ENCODE results near the gene GIPC2. TPM values are rescaled to one million over a fixed set of nuclear protein-coding genes. Genes with fewer than 3 reads are reported as not detected.
"Not testable (repeated sequence)": the region's sequence is repeated elsewhere in the genome, so short reads cannot be mapped to it uniquely, and the experiment has no call there.

Gene GIPC2
- total RNA-seq, 1 donor from 2014 or later = 9.0 TPM

DNA sequence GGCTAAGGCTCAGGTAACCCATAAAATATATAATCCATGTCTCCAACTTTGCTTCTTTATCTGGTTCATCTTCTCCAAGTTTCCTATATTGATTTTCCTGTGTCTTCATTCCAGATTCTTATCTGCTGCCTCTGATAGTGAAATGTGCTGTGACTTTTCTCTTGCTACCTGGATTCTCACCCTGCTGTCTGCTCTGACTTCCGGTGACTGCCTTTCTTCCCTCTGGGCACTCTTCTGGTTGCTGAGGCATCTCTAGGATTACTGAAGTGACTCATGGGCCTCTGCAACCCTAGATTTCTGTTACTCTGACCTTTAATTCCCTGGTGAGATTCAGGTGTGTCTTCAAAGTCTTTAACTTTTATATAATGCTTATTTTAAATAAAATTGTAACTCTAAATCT, 46.9 kb downstream of the GIPC2 start:
- ATAC-seq (no peak), DNase-seq (ENCODE audit: low spot score) (no peak)

GRCh38 chr1:78093560-78093959, 47.8 kb downstream of the GIPC2 start:
- ATAC-seq = no peak
- DNase-seq (ENCODE audit: low spot score) = no peak

DNA sequence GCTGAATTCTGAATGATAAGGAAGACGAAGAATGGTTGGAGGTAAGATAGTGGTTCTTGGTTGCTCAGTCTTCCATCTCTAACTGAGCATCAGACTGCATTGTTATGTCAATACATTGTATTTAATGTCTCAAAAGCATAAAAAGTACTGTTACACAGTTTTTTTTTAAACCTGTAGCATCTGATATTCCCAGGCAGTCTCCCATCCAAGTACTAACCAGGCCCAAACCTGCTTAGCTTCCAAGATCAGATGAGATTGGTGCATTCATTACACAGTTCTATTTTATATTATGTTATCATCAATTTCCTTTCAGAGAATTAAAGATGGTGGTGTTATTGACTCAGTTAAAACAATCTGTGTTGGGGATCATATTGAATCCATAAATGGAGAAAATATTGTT, 48.9 kb downstream of the GIPC2 start:
- no peak for ATAC-seq

GRCh38 chr1:78095593-78095992, 49.8 kb downstream of the GIPC2 start:
- no peak for ATAC-seq
- DNase-seq (ENCODE audit: low spot score) = no peak

More for the DNA sequence above, 48.9 kb downstream of the GIPC2 start:
- no peak for DNase-seq (ENCODE audit: low spot score)

DNA sequence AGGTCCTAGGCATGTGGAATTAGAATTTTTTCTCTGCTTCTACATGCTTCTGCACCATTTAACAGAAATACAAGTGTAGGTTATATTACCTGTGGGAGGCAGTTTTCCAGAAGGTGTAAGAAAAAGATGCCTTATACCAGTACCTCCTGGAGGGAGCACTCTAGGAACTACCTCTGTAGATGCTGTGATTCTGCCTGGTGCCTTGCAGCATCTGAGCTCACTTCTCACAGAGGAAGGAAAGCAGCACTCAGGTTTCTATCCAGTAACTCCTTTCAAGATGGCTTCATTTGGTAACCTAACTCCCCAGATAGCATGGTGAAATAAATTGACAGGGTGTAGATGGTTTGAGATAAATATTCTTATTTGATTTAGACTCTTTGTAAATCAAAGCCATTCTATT, 50.3 kb downstream of the GIPC2 start:
- no peak for DNase-seq (ENCODE audit: low spot score)
- ATAC-seq = no peak

- DNase-seq (ENCODE audit: low spot score) = no peak
- peak; percentile 46 for ATAC-seq
These were observed 51.2 kb downstream of the GIPC2 start for GRCh38 chr1:78096976-78097375.

DNA sequence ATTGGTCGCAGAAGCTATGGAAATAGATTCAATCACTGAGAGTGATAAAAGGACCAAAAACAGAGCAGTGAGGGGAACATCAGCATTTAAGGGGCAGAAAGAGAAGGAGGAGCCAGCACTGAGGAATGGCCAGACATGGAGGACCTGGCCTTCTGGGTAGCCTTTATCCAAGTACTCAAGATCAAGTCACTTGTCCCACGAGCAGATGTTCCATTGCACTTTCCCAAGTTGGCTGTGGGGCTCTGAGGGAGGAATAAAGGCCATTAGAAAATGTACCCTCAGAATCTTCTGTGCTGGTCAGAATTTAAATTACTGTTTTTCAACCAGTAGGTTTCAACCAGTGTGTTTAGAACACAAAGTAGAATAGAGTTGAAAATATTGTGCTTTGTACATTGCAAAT, 55.3 kb downstream of the GIPC2 start:
- ATAC-seq = no peak

GRCh38 chr1:78101514-78101913, 55.7 kb downstream of the GIPC2 start:
- DNase-seq (ENCODE audit: low spot score) (no peak), ATAC-seq (peak; percentile 87)

More for the DNA sequence above, 55.3 kb downstream of the GIPC2 start:
- no peak for DNase-seq (ENCODE audit: low spot score)

- DNase-seq (ENCODE audit: low spot score) = no peak
- no peak for ATAC-seq
These were observed 56.3 kb downstream of the GIPC2 start for GRCh38 chr1:78102082-78102481.

DNA sequence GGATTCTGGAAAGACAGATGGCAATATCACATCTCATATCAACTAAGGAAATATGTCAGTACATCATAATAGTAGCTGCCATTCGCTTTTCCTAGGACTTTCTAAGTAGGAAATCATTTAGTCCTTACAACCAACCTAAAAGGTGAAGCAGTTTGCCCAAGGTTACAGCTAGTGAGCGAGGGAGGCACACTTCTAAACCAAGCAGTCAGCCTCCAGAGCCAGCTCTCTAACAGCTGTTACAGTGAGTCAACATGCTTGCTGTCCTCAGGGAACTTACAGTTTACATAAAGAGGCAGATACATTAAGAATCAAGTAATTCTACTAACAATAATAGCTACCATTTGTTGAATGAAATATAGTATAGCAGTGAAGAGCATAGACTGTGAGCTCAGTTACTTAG, 57.1 kb downstream of the GIPC2 start:
- no peak for ATAC-seq
- DNase-seq (ENCODE audit: low spot score) = no peak

GRCh38 chr1:78104322-78104721, 58.6 kb downstream of the GIPC2 start:
- no peak for DNase-seq (ENCODE audit: low spot score)

GRCh38 chr1:78109659-78110058, 63.9 kb downstream of the GIPC2 start:
- not testable (repeated sequence) for ATAC-seq; DNase-seq (ENCODE audit: low spot score)

More at GRCh38 chr1:78104322-78104721, 58.6 kb downstream of the GIPC2 start:
- ATAC-seq = no peak

GRCh38 chr1:78113156-78113916, 67.6 kb downstream of the GIPC2 start:
- DNase-seq (ENCODE audit: low spot score) (no peak), ATAC-seq (no peak)

- ATAC-seq (peak; percentile 98), DNase-seq (ENCODE audit: low spot score) (peak; percentile 52)
These were observed 68.5 kb downstream of the GIPC2 start for GRCh38 chr1:78114034-78114956.

GRCh38 chr1:78120485-78120884, 74.7 kb downstream of the GIPC2 start:
- DNase-seq (ENCODE audit: low spot score); ATAC-seq: not testable (repeated sequence)

GRCh38 chr1:78121710-78122109, 75.9 kb downstream of the GIPC2 start:
- no peak for ATAC-seq

DNA sequence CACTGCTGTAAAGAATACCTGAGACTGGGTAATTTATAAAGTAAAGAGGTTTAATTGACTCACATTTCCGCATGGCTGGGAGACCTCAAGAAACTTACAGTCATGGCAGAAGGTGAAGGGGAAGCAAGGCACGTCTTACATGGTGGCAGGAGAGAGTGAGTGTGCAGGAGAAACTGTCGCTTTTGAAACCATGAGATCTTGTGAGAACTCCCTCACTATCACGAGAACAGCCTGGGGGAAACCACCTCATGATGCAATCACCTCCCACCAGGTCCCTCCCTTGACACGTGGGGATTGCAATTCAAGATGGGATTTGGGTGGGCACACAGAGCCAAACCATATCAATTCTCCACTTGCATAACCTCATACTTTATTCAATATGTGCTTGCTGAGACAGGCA, 76.6 kb downstream of the GIPC2 start:
- no peak for ATAC-seq
- no peak for DNase-seq (ENCODE audit: low spot score)

More at GRCh38 chr1:78121710-78122109, 75.9 kb downstream of the GIPC2 start:
- no peak for DNase-seq (ENCODE audit: low spot score)

- no peak for DNase-seq (ENCODE audit: low spot score)
- no peak for ATAC-seq
These were observed 80.7 kb downstream of the GIPC2 start for GRCh38 chr1:78126506-78126905.

DNA sequence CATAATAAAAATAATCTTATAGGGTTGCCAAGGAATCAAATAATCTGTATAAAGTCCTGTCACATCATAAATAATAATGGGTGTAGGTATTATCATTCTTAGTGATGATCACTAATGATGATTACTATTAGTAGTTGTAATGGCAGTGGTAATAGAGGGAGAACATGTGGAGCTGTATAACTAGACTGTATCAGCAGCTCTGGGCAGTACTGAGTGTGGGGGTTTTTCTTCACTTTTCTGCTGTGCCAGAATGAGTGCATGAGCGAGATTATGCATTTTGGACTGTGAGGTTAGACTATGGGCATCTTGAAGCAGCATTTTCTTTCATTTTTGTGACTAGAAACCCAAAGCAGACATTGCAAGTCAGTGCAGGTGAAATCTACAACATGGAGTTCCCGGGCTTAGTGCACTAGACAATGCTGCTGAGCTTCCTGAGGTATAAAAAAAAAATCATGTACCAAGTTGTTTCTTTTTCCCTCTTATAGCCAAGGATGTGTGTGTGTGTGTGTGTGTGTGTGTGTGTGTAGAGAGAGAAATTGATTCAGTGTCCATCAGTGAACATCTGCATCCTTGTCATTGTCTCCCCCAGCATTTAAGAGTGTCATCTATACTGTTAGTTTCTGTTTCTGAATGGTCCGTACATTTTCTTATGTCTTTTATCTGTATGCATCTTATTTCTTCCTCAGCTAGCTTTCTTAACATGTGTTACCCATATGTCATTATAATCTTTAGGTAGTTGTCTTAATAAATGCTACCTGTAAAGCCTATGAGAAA, 86.6 kb downstream of the GIPC2 start:
- no peak for ATAC-seq

DNA sequence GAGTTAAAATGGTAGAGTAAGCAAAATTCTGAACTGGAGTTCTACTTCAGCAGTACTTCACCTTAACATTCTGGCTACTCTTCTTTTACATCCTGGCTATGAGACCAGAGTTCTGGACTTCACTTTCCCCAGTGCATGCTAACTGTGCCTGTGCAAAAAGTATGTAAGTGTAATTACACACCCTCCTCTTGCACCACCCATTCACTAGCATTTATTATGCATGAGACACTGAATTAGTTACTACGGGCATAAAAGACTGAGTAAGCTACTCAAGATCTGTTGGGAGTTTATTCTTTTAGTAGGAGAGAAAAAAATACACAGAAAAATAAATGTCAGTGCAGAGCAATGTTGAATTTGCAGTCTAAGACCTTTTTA, 87.2 kb downstream of the GIPC2 start:
- ATAC-seq (no peak), DNase-seq (ENCODE audit: low spot score) (no peak)

More for the DNA sequence above, 86.6 kb downstream of the GIPC2 start:
- DNase-seq (ENCODE audit: low spot score) = no peak

- no peak for ATAC-seq
- no peak for DNase-seq (ENCODE audit: low spot score)
These were observed 90.9 kb downstream of the GIPC2 start for GRCh38 chr1:78136680-78137079.
